Midbrain (tissue), 1 donor: ENCODE results near the gene IQSEC1.

Source experiments
- DNase-seq: peaks from one replicate; lab custom pipeline; 2025; lab: John Stamatoyannopoulos, UW

The IQSEC1 gene

GRCh38 chr3:12934431-12934830 lies 138.8 kb downstream of the IQSEC1 start:
- DNase-seq, result peak; percentile 22

- no peak for DNase-seq
Measured at GRCh38 chr3:12933901-12934300, 139.3 kb downstream of the IQSEC1 start.

GRCh38 chr3:12932754-12933153 lies 140.5 kb downstream of the IQSEC1 start:
- no peak for DNase-seq

DNA sequence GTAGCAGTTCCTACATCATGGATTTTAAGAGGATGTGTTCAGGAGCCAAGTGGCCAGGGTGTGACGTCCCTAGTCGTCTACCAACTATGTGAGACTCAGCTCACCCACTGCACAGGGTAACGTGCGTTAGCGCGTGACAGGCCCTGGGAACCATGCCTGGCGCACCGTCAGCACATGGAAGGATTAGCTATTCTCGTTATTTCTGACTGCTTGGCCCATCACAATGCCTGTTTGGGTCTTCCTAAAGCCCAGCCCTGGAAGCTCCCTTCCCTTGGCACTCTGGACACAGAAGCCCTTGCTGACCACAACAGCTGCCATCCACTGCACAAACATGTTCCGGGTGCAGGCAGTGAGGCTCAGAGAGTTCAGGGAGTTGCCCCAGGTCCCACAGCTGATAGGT lies 140.9 kb downstream of the IQSEC1 start:
- no peak for DNase-seq

GRCh38 chr3:12931273-12931905 lies 141.8 kb downstream of the IQSEC1 start:
- no peak for DNase-seq

DNA sequence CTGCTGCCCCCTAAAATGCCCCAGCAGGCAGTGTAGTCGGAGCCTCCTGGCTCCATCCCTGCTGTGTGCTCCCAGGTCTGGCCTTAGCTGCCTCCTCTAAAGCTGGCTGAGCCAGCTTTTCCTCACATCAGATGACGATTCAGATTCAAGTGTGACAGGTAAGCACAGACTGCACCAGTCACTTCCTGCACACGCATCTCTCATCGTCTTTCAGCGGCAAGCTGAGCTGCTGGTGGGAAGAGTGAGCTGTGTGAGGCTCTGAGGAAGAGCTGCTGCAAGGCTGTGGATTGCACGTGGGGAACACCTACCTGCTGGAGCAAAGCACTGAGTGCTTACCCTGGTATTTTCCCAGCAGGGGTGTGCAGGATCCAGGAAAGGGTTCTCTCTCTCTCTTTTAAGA lies 143.4 kb downstream of the IQSEC1 start:
- no peak for DNase-seq

GRCh38 chr3:12926660-12927059 lies 146.6 kb downstream of the IQSEC1 start:
- DNase-seq, result no peak

- no peak for DNase-seq
Measured at GRCh38 chr3:12925648-12926047, 147.6 kb downstream of the IQSEC1 start.

GRCh38 chr3:12924437-12924836 lies 148.8 kb downstream of the IQSEC1 start:
- no peak for DNase-seq

DNA sequence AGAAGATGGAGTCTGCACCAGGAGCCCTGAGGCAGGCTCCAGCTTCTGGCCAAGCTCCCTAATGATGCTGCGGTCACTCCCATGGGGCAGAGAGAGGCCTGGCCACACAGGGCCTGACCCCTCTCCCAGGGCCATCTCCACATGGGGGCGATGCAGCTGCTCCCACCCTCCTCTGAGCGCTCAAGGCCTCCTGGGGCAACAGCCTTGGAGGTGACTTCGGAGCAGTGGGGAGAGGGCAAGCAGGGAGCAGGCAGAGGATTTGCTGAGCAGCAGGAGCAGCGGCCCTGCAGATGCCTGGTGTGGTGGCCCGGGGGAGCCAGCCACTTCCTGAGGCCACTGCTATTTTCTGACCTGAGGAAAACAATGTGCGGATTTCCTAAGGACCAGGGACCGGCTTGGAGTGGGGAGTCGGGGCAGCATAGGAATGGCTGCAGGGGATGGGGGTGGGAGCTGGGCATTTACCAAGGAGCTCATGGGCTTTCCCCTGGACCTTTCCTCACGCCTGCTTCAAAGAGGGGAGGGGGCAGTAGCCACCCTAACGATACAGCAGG lies 150.3 kb downstream of the IQSEC1 start:
- no peak for DNase-seq

DNA sequence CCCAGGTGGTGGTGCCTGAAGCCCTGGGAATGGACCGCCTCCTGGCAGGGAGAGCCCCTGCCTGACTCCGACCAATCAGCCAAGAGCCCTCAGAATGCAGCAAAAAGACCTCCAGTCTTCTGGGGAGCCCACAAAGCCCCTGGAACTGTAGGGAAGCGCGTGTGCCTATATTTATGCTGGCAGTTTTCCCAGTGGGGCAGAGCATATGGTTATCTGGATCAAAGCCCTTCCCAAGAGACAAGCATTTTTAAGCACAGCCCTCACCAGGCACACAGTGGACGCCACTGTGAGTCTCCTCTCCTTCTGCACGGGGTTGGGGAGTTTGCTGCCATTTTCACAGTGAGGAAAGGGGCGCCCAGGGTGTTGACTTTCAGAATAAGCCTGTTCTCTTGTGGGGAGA lies 150.9 kb downstream of the IQSEC1 start:
- no peak for DNase-seq

GRCh38 chr3:12921736-12922135 lies 151.5 kb downstream of the IQSEC1 start:
- no peak for DNase-seq

- DNase-seq, result no peak
Measured at GRCh38 chr3:12920967-12921366, 152.3 kb downstream of the IQSEC1 start.

DNA sequence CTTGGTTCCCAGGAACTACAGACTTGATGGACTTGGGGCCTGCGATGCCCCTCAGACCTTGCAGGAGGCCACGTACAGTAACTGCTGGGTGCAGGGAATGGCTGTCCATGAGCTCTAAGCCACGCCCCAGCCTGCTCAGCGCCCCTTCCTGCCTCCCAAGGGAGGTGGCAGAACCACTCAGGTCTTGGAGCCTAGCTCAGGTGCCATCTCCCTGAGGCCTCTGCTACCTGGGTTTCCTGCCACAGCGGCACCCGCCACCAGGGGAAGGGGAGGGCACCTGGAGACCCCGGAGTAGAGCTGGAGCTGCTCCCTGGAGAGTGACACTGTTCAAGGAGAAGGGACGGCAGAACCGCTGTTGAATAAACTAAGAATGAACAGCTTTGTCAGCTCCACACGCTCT lies 154.0 kb downstream of the IQSEC1 start:
- no peak for DNase-seq

- DNase-seq, result no peak
Measured at GRCh38 chr3:12918231-12918630, 155.0 kb downstream of the IQSEC1 start.

GRCh38 chr3:12916159-12916558 lies 157.1 kb downstream of the IQSEC1 start:
- no peak for DNase-seq

GRCh38 chr3:12914088-12914487 lies 159.1 kb downstream of the IQSEC1 start:
- no peak for DNase-seq

DNA sequence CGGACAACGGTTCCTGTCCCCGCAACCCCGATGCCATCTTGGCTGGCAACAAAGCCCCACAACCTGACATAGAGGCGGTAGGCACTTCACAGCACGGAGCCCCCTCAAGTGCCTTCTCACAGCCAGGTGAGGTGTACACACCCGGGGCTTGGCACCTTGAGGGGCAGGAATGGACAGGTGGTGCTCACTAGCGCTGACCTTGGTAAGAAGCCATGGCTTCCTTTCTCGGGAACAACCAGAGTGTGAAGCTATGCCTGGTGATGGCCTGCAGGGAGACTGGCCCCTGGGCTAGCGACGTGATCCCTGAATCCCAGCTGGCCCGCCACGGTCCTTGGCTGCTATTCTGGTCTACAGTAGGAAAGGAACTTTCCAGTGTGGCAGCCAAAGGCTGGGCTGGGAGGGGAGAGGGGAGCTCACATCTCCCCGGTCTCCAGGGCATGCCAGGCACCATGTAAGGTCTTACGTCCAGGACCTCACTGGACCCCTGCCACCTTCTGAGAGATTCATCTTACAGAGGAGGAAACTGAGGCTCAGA lies 161.3 kb downstream of the IQSEC1 start:
- no peak for DNase-seq

GRCh38 chr3:12910356-12911099 lies 162.7 kb downstream of the IQSEC1 start:
- DNase-seq, result no peak

DNA sequence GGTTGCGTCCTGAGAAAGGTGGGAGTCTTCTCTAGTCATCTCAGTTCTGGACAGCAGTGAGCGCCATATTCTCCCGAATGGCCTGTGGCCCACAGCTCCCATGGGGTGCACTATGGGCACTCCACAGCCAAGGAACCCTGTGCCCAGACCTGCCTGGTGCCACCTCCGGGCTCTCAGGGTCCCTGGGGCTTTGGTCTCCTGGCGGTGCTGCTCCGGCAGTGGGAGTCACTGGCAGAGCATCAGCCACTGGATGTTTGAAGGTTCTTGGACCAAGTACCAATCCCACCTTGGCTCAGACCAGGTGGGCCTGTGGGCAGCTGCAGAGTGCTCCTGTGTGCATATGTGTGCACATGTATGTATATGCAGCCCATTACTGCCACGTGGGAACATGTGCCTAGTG lies 163.5 kb downstream of the IQSEC1 start:
- DNase-seq, result no peak

DNA sequence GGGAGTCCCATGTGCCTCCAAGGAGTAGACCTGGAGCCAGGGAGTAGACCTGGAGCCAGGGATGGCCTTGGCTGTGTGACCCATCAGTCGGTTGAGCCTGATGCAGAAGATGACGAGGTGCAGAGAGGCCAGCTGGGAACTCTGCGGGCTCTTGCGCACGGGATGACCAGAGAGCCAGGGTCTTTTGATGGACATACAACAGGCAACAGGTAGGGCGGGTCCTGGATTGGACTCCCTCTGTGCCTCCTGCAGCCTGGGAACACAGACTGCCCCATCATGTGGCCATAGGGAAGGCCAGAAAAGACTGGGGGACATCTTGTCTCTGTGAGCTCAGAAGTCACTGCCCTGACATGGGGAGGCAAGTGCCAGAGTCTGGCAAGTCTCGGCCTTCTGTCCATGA lies 164.4 kb downstream of the IQSEC1 start:
- DNase-seq, result no peak

DNA sequence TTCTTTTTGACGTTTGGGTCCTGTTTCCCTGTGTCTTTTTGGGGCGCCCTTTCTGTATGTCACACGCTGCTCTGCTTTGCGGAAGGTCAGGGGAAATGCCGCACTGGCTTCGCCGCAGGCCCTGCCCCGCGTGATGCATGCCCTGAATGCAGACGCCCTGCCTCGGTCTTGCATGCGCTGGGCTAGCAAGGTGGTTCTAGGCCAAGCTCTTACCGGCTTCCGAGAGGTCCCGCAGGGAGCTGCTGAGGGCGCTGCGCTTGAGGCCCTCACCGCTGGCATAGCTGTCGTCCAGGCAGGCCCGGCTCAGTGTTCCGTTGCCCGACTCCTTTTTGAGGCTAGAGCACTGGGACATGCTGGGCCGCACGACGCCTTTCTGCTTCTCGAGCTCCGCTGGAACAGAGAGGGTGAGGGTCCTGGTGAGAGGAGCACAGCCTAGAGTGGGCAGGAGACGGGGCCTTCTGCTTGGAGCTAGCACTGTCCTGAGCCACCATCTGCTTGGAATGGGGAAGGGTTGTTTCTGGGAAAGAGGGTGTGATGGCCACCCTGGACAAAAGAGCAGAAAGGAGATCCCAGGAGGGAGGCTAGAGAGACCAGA lies 165.0 kb downstream of the IQSEC1 start:
- DNase-seq, result no peak

DNA sequence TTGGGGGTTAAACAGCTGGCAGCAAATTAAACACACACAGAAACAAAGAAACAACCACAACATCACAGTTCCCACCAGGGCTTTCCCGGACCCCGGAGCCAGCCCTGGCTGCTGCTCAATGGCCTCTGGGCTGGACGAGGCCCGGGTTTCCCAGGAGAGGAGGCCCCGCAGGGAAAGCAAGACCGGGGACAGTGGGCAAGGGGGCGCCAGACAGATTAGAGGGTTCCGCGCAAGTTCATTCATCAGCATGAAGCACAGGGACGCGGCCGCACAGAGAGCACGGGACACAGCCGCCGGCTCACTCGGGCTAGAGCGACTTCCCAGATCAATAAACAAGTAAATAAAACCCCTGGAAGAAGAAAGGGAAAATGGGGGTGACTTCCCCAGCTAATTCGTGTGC lies 165.5 kb downstream of the IQSEC1 start:
- no peak for DNase-seq
